ENCODE measurements around the gene MCF2.

DNA sequence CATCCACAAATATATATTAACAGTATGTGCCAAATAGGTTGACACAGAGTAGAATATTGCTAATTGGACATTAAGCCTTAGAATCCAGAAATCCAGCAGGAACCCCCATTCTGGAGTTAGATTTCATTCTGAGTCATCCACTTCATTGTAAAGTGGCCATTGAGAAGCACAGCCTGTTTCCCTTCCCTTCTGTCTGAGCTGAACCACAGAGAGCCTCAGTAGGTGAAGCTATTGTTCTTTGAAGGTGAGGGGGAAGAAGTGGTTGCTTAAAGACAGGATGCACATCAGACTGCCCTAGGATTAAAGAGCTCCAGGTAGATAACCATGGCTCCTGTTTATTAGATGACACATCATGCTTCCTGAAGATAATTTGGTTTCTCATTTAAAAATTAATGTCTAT is 30.6 kb upstream of the MCF2 start:
- TF ChIP-seq PRDM15 (CRISPR knock-in tag; IDR thresholded peaks at IDR 0.05) (no peak), CTCF (IDR thresholded peaks at IDR 0.05) (no peak), JUN (CRISPR knock-in tag; IDR thresholded peaks at IDR 0.05) (no peak), CREM (CRISPR knock-in tag; IDR thresholded peaks at IDR 0.05) (no peak), ATF2 (CRISPR knock-in tag; IDR thresholded peaks at IDR 0.05; ENCODE audit: borderline replicate concordance, low read depth) (no peak)
- TF ChIP-seq, protein P1, sequence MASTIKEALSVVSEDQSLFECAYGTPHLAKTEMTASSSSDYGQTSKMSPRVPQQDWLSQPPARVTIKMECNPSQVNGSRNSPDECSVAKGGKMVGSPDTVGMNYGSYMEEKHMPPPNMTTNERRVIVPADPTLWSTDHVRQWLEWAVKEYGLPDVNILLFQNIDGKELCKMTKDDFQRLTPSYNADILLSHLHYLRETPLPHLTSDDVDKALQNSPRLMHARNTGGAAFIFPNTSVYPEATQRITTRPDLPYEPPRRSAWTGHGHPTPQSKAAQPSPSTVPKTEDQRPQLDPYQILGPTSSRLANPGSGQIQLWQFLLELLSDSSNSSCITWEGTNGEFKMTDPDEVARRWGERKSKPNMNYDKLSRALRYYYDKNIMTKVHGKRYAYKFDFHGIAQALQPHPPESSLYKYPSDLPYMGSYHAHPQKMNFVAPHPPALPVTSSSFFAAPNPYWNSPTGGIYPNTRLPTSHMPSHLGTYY (CRISPR knock-in tag; IDR thresholded peaks at IDR 0.05): no peak
